OCI-LY1 (cell line): ENCODE measurements around the gene ARSI.

Source experiments
- H2AFZ ChIP-seq: fragments of 200-600 bp; sonication (generic), shearing (Covaris generic); 2 replicates; pipeline ENCODE4 v1.6.0; 2014; ENCODE audit warnings: antibody characterized with exemption, mild to moderate bottlenecking, low read length
- H3F3A ChIP-seq: fragments of 200-600 bp; sonication (generic), shearing (Covaris generic); 2 replicates; pipeline ENCODE4 v1.6.0; 2014; ENCODE audit warnings: mild to moderate bottlenecking, antibody characterized with exemption, low read length, moderate library complexity; ENCODE audit not compliant: insufficient read depth
- H3K27ac ChIP-seq: fragments of 200-600 bp; sonication (generic); 2 replicates; pipeline ENCODE4 v1.5.1; 2014; ENCODE audit warnings: low read length, mixed run types, mild to moderate bottlenecking, low read depth; ENCODE audit not compliant: poor library complexity, severe bottlenecking
- H3K27me3 ChIP-seq: fragments of 200-600 bp; sonication (generic); 2 replicates; pipeline ENCODE4 v1.6.0; 2014; ENCODE audit warnings: antibody characterized with exemption, mild to moderate bottlenecking, low read length, moderate library complexity; ENCODE audit not compliant: insufficient read depth
- H3K36me3 ChIP-seq: fragments of 200-600 bp; sonication (generic); 2 replicates; pipeline ENCODE4 v1.6.1; 2014; ENCODE audit warnings: mild to moderate bottlenecking, antibody characterized with exemption, low read length, moderate library complexity, mixed read lengths; ENCODE audit not compliant: insufficient read depth
- H3K4me1 ChIP-seq: fragments of 200-600 bp; sonication (generic); 2 replicates; pipeline ENCODE4 v1.5.1; 2014; ENCODE audit warnings: mild to moderate bottlenecking, low read length, moderate library complexity; ENCODE audit not compliant: insufficient read depth, severe bottlenecking
- H3K4me2 ChIP-seq: fragments of 200-600 bp; sonication (generic), shearing (Covaris generic); 2 replicates; pipeline ENCODE4 v1.6.1; 2014; ENCODE audit warnings: low read length
- H3K4me3 ChIP-seq: fragments of 200-600 bp; sonication (generic); 2 replicates; pipeline ENCODE4 v1.5.1; 2014; ENCODE audit warnings: low read length, low read depth, mild to moderate bottlenecking, mixed read lengths; ENCODE audit not compliant: poor library complexity, severe bottlenecking
- H3K79me2 ChIP-seq: fragments of 200-600 bp; shearing (Covaris generic); 2 replicates; pipeline ENCODE4 v1.6.1; 2016; ENCODE audit warnings: mixed run types, low read length, mixed read lengths; ENCODE audit not compliant: insufficient read depth
- H3K9ac ChIP-seq: fragments of 200-600 bp; sonication (generic), shearing (Covaris generic); 2 replicates; pipeline ENCODE4 v1.6.1; 2014; ENCODE audit warnings: mild to moderate bottlenecking, low read length, mixed read lengths
- H3K9me2 ChIP-seq: fragments of 200-600 bp; sonication (generic), shearing (Covaris generic); 2 replicates; pipeline ENCODE4 v1.6.1; 2014; ENCODE audit warnings: low read depth, mild to moderate bottlenecking, low read length, mixed read lengths
- H3K9me3 ChIP-seq: fragments of 200-600 bp; shearing (Covaris generic); 2 replicates; pipeline ENCODE4 v1.6.1; 2014; ENCODE audit warnings: low read length, mixed read lengths
- H4K20me1 ChIP-seq: fragments of 200-600 bp; sonication (generic), shearing (Covaris generic); 2 replicates; pipeline ENCODE4 v1.6.0; 2016; ENCODE audit warnings: mild to moderate bottlenecking, low read length; ENCODE audit not compliant: insufficient read depth
- EZH2 ChIP-seq: fragments of 200-600 bp; sonication (generic), shearing (Covaris generic); IDR thresholded peaks from 2 replicates; pipeline ENCODE4 v1.8.0; 2017; ENCODE audit warnings: borderline replicate concordance, mixed run types, mild to moderate bottlenecking, antibody characterized with exemption, low read length, moderate library complexity, mixed read lengths
- TF ChIP-seq, protein P1 (sequence below): fragments of 200-600 bp; sonication (generic), shearing (Covaris generic); IDR thresholded peaks from 2 replicates; pipeline ENCODE4 v1.5.1; 2017; ENCODE audit warnings: mild to moderate bottlenecking, antibody characterized with exemption, low read length, moderate library complexity, mixed read lengths

The ARSI gene

DNA sequence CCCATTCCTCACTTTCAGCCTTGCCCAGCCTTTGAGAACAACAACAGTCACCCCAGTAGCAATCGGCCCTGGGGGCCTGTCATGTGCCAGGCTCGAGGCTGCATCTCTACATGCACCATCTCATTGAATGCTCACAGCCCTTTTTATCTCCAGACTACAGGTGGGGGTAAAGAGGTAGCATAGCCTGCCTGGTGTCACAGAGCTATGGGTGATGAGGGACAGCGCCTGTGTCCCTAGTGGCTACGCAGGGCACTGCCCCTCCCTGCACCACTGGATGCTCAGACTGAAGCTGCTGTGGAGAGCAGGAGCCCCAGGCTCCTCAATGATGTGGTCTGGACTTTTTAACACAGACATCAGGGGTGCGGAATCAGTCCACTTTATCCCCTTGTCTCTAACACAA, 15.9 kb downstream of the ARSI start:
- H2AFZ ChIP-seq = no peak overlapping the region
- no peak overlapping the region for H3K4me2 ChIP-seq
- H3K9me2 ChIP-seq = no peaks in the 10 kb centered on the region
- peaks cover 8% of the 10 kb centered on the region for H3K27me3 ChIP-seq
- no peaks in the 10 kb centered on the region for H3K9me3 ChIP-seq
- no peaks in the 10 kb centered on the region for H3K36me3 ChIP-seq
- no peaks in the 10 kb centered on the region for H4K20me1 ChIP-seq
- no peak overlapping the region for H3K9ac ChIP-seq
- no peaks in the 10 kb centered on the region for H3K4me1 ChIP-seq
- TF ChIP-seq, protein P1, sequence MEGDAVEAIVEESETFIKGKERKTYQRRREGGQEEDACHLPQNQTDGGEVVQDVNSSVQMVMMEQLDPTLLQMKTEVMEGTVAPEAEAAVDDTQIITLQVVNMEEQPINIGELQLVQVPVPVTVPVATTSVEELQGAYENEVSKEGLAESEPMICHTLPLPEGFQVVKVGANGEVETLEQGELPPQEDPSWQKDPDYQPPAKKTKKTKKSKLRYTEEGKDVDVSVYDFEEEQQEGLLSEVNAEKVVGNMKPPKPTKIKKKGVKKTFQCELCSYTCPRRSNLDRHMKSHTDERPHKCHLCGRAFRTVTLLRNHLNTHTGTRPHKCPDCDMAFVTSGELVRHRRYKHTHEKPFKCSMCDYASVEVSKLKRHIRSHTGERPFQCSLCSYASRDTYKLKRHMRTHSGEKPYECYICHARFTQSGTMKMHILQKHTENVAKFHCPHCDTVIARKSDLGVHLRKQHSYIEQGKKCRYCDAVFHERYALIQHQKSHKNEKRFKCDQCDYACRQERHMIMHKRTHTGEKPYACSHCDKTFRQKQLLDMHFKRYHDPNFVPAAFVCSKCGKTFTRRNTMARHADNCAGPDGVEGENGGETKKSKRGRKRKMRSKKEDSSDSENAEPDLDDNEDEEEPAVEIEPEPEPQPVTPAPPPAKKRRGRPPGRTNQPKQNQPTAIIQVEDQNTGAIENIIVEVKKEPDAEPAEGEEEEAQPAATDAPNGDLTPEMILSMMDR = no peak
- TF ChIP-seq EZH2 = no peak
- no peak overlapping the region for H3K4me3 ChIP-seq
- no peak overlapping the region for H3K27ac ChIP-seq
- no peaks in the 10 kb centered on the region for H3F3A ChIP-seq
- H3K79me2 ChIP-seq = no peaks in the 10 kb centered on the region

- H3K4me3 ChIP-seq = no peak overlapping the region
- no peaks in the 10 kb centered on the region for H3K79me2 ChIP-seq
- TF ChIP-seq, protein P1 = no peak
- TF ChIP-seq EZH2 = no peak
- H3K9me2 ChIP-seq = no peaks in the 10 kb centered on the region
- H3F3A ChIP-seq = no peaks in the 10 kb centered on the region
- H3K4me1 ChIP-seq = no peaks in the 10 kb centered on the region
- H2AFZ ChIP-seq = no peak overlapping the region
- no peak overlapping the region for H3K27ac ChIP-seq
- no peaks in the 10 kb centered on the region for H4K20me1 ChIP-seq
- peaks cover 15% of the 10 kb centered on the region for H3K27me3 ChIP-seq
- H3K9me3 ChIP-seq = no peaks in the 10 kb centered on the region
- H3K4me2 ChIP-seq = no peak overlapping the region
- no peaks in the 10 kb centered on the region for H3K36me3 ChIP-seq
- H3K9ac ChIP-seq = no peak overlapping the region
Measured at GRCh38 chr5:150285114-150285513, 17.6 kb downstream of the ARSI start.

GRCh38 chr5:150284311-150284710, 18.4 kb downstream of the ARSI start:
- no peaks in the 10 kb centered on the region for H3K4me1 ChIP-seq
- no peak overlapping the region for H2AFZ ChIP-seq
- H3K4me3 ChIP-seq = no peak overlapping the region
- no peak overlapping the region for H3K27ac ChIP-seq
- no peaks in the 10 kb centered on the region for H3K9me3 ChIP-seq
- no peaks in the 10 kb centered on the region for H3K36me3 ChIP-seq
- H3K27me3 ChIP-seq = peaks cover 15% of the 10 kb centered on the region
- no peaks in the 10 kb centered on the region for H3F3A ChIP-seq
- H3K9me2 ChIP-seq = no peaks in the 10 kb centered on the region
- H3K79me2 ChIP-seq = no peaks in the 10 kb centered on the region
- H3K4me2 ChIP-seq = no peak overlapping the region
- TF ChIP-seq, protein P1 = no peak
- TF ChIP-seq EZH2 = no peak
- H4K20me1 ChIP-seq = no peaks in the 10 kb centered on the region
- no peak overlapping the region for H3K9ac ChIP-seq
